ENCODE measurements around the gene CPA2. TPM values are rescaled to one million over a fixed set of nuclear protein-coding genes. Genes with fewer than 3 reads are reported as not detected.

CPA2 gene
- total and polyA plus RNA-seq, 2 of the 4 experiments (the other 2 are of a cell fraction) = 0.05 TPM; not detected in 1

DNA sequence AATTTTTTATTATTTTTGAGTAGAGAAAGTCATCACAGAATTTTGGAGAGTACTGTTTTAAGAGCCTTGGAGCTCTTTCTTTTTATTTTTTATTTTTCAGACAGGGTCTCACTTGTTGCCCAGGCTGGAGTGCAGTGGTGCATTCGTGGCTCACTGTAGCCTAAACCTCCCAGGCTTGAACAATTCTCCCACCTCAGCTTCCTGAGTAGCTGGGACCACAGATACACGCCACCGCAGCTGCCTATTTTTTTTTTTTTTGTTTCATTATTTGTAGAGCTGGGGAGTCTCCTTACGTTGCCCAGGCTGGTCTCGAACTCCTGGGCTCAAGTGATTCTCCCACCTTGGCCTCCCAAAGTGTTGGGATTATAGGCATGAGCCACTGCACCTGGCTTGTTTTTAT lies 36.9 kb downstream of the CPA2 start:
- Histone ChIP-seq H3K9ac (ENCODE audit: low read depth, low read length) (no peak overlapping the region), H3K27me3 (ENCODE audit: control insufficient read depth, insufficient read depth, low read length) (no peaks in the 10 kb centered on the region), H3K9me3 (ENCODE audit: control insufficient read depth, insufficient read depth, low read length) (no peaks in the 10 kb centered on the region), H3K79me1 (ENCODE audit: low read depth in 1 of 2, low read length in 2 of 2) (no peaks in the 10 kb centered on the region), H2AFZ (replicated peaks; ENCODE audit: low read length, poor library complexity) (no peak overlapping the region), H3K36me3 (ENCODE audit: control insufficient read depth, insufficient read depth, low read length) (peaks cover 4% of the 10 kb centered on the region), H2BK20ac (ENCODE audit: low read depth, low read length) (no peak overlapping the region), H4K5ac (ENCODE audit: low read depth, low read length) (no peak overlapping the region), H4K91ac (ENCODE audit: insufficient read depth, low read depth, low read length) (no peak overlapping the region), H3K18ac (ENCODE audit: low read depth, low read length) (no peak overlapping the region), H3K27ac (ENCODE audit: insufficient read depth, low read length) (no peak overlapping the region), H3K4me2 (ENCODE audit: low read depth, low read length) (no peak overlapping the region), H3K14ac (replicated peaks; ENCODE audit: low read depth, low read length) (no peak overlapping the region), H2BK15ac (ENCODE audit: low read depth, low read length) (no peak overlapping the region), H3K4ac (ENCODE audit: low read depth, low read length) (no peak overlapping the region), H3K4me3 (ENCODE audit: insufficient read depth, low read depth, low read length) (no peak overlapping the region), H4K8ac (ENCODE audit: low read depth in 2 of 2, low read length in 2 of 2) (no peak overlapping the region), H2AK5ac (ENCODE audit: low read depth, low read length) (no peak overlapping the region), H2BK5ac (ENCODE audit: low read depth, low read length, poor library complexity, severe bottlenecking) (no peak overlapping the region), H3K23ac (ENCODE audit: low read depth, low read length) (no peak overlapping the region), H2AK9ac (replicated peaks; ENCODE audit: low read depth, low read length, poor library complexity) (no peak overlapping the region), H4K20me1 (ENCODE audit: insufficient read depth, low read length) (no peaks in the 10 kb centered on the region), H3K56ac (ENCODE audit: extremely low read depth, insufficient read depth, low read length) (no peak overlapping the region), H3K4me1 (ENCODE audit: control insufficient read depth, insufficient read depth, low read length) (peaks cover 2% of the 10 kb centered on the region), H3K9me1 (ENCODE audit: insufficient read depth, low read length) (no peaks in the 10 kb centered on the region; the same call in 1 of the 2 replicates), H2BK120ac (ENCODE audit: low read depth, low read length) (no peak overlapping the region; the same call in 1 of the 2 replicates)
- no peak for TF ChIP-seq POLR2A (IDR thresholded peaks at IDR 0.05; ENCODE audit: low read depth, low read length)
- POLR2A ChIA-PET (ENCODE audit: unreplicated experiment) = interaction anchor here (0.6 to 1.1 kb wide), 2 partner anchors 9 to 53 kb away, joined by 4 to 5 read pairs; no protein-coding TSS in a partner anchor
- no CpG with 5 or more reads among the region's 5 CpGs for WGBS, 2 experiments (ENCODE audit: extremely low coverage in 2 of 2, insufficient read length in 1 of 2)
- DNase-seq (no peak), ATAC-seq (ENCODE audit: low read depth) (no peak)
- intact Hi-C loops (cut with micrococcal nuclease) = no loop called here
- BruUV-seq (replicated peaks) = no TSS peak
- dilution Hi-C loops (cut with HindIII; ENCODE audit: low sequenced_read_pairs, unreplicated experiment) = no loop called here
- CTCF ChIA-PET = no interaction called here
- in situ Hi-C loops (cut with MboI; ENCODE audit: low sequenced_read_pairs) = no loop called here
